ENCODE results near the gene SNX9. TPM values are rescaled to one million over a fixed set of nuclear protein-coding genes. Genes with fewer than 3 reads are reported as not detected.

The SNX9 gene
- total and polyA plus RNA-seq, 2 of the 8 experiments (the other 6 are each of a cell fraction or from before 2014, with no cell fraction given) = 11.8 to 23.2 TPM

GRCh38 chr6:157892363-157892877 lies 69.4 kb downstream of the SNX9 start:
- no peak overlapping the region for H4K5ac ChIP-seq (ENCODE audit: insufficient read length, low read depth, low read length)
- H2BK5ac ChIP-seq (ENCODE audit: low read depth, low read length) = no peak overlapping the region
- H3K4me2 ChIP-seq (ENCODE audit: insufficient read depth in 1 of 2, low read depth in 2 of 2, low read length in 2 of 2) = no peak overlapping the region
- no peak overlapping the region for H3K27ac ChIP-seq (ENCODE audit: low read depth, low read length)
- H4K91ac ChIP-seq (replicated peaks; ENCODE audit: insufficient read length, low read length) = no peak overlapping the region
- H4K20me1 ChIP-seq (replicated peaks in 1 of 2; ENCODE audit: control insufficient read depth in 1 of 2, insufficient read depth in 2 of 2, low read length in 2 of 2) = peaks cover 0 to 2% of the 10 kb centered on the region in 2 experiments
- H3K27me3 ChIP-seq (replicated peaks in 1 of 4; ENCODE audit: control insufficient read depth in 3 of 4, extremely low read depth in 1 of 4, insufficient read depth in 3 of 4, low read length in 3 of 4) = no peaks in the 10 kb centered on the region
- no peak for FAIRE-seq
- H3K9ac ChIP-seq (replicated peaks in 1 of 4; ENCODE audit: extremely low read depth in 1 of 4, low read depth in 3 of 4, low read length in 3 of 4) = no peak overlapping the region
- ChIA-PET CTCF (ENCODE audit: partially characterized antibody) (interaction anchor here (0.6 to 3.4 kb wide), 6 partner anchors 9 to 135 kb away, joined by 3 to 14 read pairs (median 4); no protein-coding TSS in a partner anchor), POLR2A (ENCODE audit: partially characterized antibody) (interaction anchor here (0.6 to 1.0 kb wide), 2 partner anchors 12 to 52 kb away, joined by 3 to 4 read pairs; no protein-coding TSS in a partner anchor)
- no peak overlapping the region for H2BK15ac ChIP-seq (ENCODE audit: low read length)
- TF ChIP-seq TAF1 (IDR thresholded peaks at IDR 0.05; ENCODE audit: low read depth, low read length) (no peak), SIRT6 (IDR thresholded peaks at IDR 0.05; ENCODE audit: low read length) (no peak), NANOG (IDR thresholded peaks at IDR 0.05; ENCODE audit: insufficient read depth, low read depth, low read length, poor library complexity, severe bottlenecking) (no peak), TBP (IDR thresholded peaks at IDR 0.05; ENCODE audit: low read depth, low read length) (no peak), CREB1 (IDR thresholded peaks at IDR 0.05) (no peak)
- H3K4me3 ChIP-seq (ENCODE audit: extremely low read depth in 1 of 4, insufficient read depth in 2 of 4, low read depth in 3 of 4, low read length in 4 of 4) = no peak overlapping the region
- no peak overlapping the region for H3K56ac ChIP-seq (replicated peaks; ENCODE audit: insufficient read length, low read depth, low read length)
- H4K8ac ChIP-seq (ENCODE audit: extremely low read depth, insufficient read depth, low read length) = no peak overlapping the region
- WGBS, 2 experiments (ENCODE audit: extremely low coverage in 1 of 2, insufficient coverage in 1 of 2, insufficient read length in 1 of 2, insufficient replicate concordance in 2 of 2, low coverage in 1 of 2, low lambda C conversion rate in 2 of 2, missing lambda C conversion rate in 1 of 2) = 97% methylated on average over 5 of the region's 5 CpGs; no CpG with 5 or more reads in 1 of the 2 experiments
- no peaks in the 10 kb centered on the region for H3K9me3 ChIP-seq (ENCODE audit: insufficient read depth in 2 of 2, low read depth in 1 of 2, low read length in 1 of 2)
- no peak overlapping the region for H3K23ac ChIP-seq (ENCODE audit: insufficient read length)
- H3K36me3 ChIP-seq (ENCODE audit: control insufficient read depth in 2 of 4, insufficient read depth in 4 of 4, low read length in 3 of 4) = peaks cover 0 to 12% (median 1%) of the 10 kb centered on the region in 4 experiments; a peak in 4 of 8 replicates
- H2BK20ac ChIP-seq (ENCODE audit: low read length) = no peak overlapping the region
- no peak overlapping the region for H3K14ac ChIP-seq (ENCODE audit: insufficient read length)
- no peaks in the 10 kb centered on the region for H3K23me2 ChIP-seq (ENCODE audit: low read depth, low read length)
- no peaks in the 10 kb centered on the region; a peak in 3 of 7 replicates for H3K4me1 ChIP-seq (replicated peaks in 1 of 4; ENCODE audit: control insufficient read depth in 3 of 4, insufficient read depth in 4 of 4, low read length in 3 of 4)
- H3K4ac ChIP-seq (replicated peaks; ENCODE audit: insufficient read length, low read depth, low read length) = no peak overlapping the region
- no peak for DNase-seq (ENCODE audit: low read depth in 1 of 2, low spot score in 2 of 2)
- H3K79me1 ChIP-seq (ENCODE audit: low read depth, low read length) = no peaks in the 10 kb centered on the region
- no peak overlapping the region for H2AK5ac ChIP-seq (ENCODE audit: low read depth, low read length)
- no peak overlapping the region for H2BK12ac ChIP-seq (ENCODE audit: low read depth, low read length)
- no peak overlapping the region for H2BK120ac ChIP-seq (replicated peaks; ENCODE audit: low read depth, low read length)
- H3K18ac ChIP-seq (ENCODE audit: extremely low read depth, low read length) = no peak overlapping the region
- no peak overlapping the region for H2AFZ ChIP-seq (ENCODE audit: low read length)
- H3K79me2 ChIP-seq (ENCODE audit: control insufficient read depth in 1 of 2, insufficient read depth in 2 of 2, low read length in 2 of 2) = no peaks in the 10 kb centered on the region

Data from H1 (cell line).